8988T (cell line): ENCODE measurements around the gene AKT3.

Source experiments
- DNase-seq: peaks from one replicate; pipeline ENCODE4 v3.0.0; 2011

AKT3 gene

DNA sequence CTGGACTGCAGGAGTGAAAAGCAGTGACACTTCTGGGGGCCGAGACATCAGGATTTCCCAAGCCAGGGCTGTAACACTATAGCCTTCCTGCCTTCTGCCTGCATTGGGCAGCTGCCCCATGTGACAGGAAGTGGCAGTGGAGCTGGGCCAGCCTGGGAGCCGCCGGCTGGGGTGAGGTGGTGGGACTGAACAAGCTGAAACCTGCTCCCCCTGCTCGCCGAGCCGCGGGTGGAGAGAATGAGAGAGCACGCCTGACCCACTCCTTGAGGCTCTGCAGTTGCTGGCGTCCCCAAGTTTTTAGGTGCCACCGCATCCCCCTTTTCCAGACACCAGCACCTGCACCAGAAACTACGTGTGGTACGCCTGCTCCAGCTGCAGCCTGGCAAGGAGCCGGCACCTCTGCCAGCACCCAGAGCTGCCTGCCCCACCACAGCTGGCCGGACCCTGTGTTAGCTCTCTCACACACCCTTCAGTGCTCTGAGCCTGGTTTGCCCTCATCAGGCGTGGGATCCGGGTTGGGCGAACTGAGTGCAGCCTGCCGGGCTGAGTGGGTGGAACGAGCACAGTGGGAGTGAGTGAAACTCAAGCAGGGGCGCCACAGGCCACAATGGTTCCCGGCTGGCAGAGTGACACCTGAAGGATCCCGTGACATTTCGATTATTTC lies 119.4 kb downstream of the AKT3 start:
- no peak for DNase-seq

DNA sequence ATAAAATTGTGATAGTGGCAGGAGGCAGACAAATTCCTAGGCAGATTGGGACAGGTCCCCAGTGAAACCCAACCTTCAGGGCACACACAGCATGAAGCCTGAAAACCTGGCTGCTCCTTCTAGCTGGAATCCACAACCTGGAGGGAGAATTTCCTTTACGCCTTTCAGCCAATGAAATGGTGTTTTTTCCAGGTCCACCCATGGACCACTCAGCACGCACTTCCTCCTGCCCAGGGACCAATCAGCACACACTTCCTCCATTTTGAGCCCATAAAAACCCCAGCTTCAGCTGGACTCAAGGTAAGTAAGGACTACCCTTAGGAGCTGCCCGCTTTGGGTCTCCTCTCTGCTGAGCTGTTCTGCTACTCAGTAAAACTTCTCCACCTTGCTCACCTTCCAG lies 120.1 kb downstream of the AKT3 start:
- no peak for DNase-seq

DNA sequence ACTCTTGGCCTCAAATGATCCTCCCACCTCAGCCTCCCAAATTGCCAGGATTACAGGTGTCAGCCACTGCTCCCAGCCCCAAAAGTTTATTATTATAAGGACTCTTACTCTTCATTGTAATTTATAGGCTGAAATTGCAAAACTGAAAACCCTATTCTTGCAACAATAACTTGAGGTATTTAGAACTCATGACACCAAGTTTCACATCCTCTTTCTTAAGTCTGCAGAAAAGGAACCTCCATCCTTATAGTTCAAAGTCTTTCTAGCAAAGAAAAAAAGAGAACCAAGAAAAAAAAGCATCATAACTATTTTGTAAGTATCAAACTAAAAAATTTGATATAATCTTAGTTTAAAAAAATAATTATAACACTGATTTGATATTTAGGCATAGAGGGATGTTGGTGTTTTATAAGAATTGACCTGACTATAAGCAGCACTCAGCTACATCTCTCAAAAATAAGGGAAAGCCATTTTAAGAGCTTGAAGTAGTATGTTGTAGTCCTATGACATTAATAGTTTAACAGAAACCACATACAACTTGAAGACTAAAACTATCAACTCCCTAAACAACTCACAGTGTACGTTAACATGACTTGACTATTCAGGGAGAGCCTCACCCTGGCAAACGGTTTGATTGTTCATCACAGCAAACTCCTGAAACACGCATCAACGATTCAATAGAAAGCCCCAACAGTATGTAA lies 122.4 kb downstream of the AKT3 start:
- no peak for DNase-seq

DNA sequence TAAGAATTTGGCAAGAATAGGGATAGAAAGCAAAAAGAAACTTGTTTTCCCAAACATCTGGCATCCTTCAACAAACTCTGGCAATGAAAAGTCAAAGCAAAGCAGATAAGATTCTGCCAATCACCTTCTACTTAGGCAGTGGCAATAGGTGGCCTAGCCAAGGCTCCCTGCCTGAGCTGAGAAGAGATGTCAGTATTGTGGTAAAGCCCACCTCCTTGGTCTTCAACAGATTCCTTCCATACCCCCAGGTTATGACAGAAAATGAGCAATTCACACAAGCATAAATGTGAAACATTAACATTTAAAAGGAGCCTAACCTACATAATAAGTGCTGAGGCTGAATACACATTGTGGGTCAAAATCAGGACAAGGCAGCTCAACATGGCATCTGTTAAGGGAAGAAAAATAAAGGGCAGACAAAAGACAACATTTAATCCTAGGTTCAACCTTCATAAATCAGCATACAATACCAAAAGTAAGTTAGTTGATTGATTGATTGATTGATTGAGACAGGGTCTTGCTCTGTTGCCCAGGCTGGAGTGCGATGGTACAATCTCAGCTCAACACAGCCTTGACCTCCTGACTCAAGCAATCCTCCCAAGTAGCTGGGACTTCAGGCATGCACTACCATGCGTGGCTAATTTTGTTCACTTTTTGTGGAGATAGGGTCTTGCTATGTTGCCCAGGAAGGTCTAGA lies 123.1 kb downstream of the AKT3 start:
- no peak for DNase-seq

DNA sequence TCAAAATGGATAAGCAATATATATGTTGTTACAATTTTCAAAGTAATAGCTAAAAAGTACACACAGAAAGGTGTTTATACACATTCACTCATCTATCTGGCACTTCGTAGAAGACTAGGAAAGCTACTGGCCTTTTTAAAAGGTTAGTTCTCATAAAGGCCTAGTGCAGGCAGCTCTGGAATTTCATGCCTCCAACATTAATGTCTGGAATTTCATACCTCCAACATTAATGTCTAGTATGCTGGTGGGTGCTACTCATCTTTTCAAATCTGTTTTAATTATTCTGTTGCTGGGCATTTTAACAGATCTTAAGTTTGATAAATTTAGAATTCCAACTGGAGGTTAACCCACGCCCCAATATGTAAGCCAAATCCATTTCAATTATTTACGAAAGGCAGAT lies 124.2 kb downstream of the AKT3 start:
- no peak for DNase-seq

DNA sequence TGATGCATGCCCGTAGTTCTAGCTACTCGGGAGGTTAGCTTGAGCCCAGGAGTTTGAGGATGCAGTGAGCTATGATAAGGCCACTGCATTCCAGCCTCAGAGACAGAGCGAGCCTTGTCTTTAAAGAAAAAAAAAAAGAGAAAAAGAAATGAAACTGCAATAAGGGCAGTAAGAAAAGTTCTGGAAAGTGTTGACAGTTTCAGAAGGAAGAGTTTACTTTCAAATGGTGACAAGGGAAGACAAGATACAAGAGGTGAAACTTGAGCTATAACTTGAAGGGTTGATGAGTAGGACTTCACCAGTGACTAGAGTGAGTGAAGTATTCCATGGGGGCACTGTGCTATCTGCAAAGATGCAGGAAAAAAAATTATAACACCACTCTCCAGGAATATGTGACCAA lies 125.0 kb downstream of the AKT3 start:
- no peak for DNase-seq

DNA sequence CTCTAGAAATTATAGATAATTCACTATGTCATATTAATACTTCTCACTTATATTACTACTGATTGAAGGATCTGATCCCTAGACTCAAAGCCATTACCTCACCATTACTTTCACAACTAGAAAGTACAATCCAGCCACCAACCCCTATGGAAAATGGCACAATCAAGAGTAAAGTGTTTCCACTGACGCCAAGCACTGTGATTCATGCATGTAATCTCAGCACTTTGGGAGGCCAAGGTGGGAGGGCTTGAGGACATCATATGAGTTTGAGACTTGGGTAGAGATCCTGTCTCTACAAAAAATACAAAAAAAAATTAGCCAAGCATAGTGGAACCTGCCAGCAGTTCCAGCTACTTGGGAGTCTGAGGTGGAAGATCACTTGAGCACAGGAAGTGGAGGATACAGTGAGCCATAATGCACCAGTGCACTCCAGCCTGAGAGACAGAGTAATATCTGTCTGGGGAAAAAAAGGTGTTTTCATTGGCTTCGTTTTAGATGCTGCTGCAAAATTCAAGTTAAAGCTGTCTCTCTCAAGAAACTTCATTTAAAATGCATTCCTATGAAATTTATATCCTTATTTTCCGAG lies 126.5 kb downstream of the AKT3 start:
- DNase-seq: no peak

DNA sequence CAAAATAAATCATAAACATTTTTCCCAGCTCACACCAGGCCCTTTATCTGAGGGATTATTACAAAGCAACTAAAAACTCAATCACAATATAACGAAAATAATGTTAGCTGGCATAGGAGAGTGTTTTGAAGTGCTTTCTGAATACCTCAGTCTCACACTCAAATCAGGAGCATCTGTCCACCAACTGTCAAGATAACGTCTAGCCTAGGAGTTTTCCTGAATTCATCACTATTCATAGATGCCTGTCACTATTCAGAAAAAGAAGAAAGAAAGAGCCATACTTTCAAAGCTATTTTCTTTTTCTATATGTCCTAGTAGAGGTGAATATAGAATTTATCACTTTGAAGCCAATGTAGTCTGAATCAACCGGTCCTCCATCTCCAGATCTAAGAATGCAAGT lies 127.0 kb downstream of the AKT3 start:
- DNase-seq: no peak

DNA sequence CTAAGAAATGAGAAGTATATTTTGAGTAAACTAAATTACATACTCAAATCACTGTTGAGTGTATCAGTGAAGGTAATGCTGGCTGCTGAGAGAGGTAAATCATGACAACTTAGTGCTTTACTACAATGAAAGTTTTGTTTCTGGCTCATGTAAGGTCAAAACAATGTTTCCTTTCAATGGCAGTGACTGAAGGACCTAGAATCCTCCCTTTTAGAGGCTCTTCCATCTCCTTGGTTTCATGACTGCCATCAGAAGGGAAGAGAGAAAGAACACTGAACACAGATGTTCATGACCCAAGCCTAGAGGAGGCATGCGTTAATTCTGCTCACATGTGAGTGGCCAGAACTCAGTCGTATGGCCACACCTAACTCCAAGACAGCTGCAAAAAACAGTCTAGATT lies 130.6 kb downstream of the AKT3 start:
- no peak for DNase-seq

DNA sequence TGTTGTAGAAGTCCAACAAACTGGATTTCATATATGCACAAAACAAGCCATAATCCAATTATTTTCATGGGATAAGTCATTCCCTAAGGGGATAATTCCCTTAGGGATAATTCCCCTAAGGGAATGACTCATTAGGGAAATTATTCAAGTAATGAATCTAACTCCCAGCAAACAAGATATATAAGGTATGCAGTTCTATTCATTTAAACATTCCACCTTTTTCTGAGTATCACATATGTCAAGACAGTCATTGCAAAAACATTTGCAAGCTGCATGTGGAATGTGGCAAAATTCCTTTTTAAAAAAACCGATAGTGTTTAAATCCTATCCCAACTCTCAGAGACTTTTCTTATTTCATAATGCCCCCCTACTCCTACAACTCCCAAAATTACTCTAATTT lies 131.2 kb downstream of the AKT3 start:
- peak; percentile 21 for DNase-seq

DNA sequence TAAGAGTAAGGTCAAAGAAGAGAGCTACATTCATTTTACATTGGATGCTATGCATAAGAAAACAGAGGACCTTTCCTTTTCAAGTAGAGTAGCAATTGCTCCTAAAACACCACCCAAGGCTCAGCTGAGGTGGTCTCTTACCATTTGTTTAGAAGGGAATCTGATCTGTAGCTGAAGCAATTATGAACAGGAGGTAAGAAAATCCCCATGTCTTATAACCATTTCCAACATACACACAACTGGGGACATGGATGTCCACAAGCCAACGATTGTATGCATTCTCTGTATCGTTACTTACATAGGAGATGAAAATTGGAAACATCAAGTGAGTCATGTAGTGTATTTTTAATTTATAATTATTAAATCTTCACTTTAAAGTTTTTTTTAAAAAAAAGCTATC lies 132.0 kb downstream of the AKT3 start:
- DNase-seq: no peak

DNA sequence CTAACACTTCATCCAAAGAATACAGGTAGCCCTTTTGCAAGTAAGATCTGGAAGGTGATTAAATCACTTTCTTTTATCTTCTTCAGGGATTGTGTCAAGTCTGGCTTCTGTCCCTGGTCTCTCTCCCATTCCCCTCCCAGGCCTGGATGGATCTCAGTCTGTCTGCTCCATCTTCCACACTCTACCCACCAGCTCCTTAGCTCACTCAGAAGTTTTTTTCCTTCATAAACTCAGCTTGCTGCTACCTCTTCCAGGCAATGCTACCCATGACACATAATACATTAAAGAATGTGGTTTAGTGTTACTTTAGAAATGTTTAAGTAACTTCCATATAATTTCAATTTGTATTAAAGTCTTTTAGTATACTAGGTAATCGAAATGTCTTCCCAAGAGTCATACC lies 133.1 kb downstream of the AKT3 start:
- DNase-seq: no peak

DNA sequence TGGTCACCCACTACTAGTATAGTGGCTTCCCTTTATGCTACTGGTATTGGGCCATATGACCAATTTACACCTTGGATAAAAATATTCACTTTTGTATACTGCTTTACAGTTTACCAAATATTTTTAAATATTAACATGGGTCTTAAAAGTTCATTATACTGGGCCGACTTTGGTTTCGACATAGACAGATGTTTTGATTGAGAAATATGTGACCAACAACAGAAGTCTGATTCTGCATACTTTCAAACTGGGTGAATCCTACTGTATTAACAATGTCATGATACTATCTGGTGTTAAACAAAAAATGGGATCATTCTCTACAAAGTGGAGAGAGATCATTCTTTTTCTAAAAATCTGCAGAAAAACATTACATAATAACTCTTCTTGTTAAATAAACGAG lies 134.8 kb downstream of the AKT3 start:
- no peak for DNase-seq

DNA sequence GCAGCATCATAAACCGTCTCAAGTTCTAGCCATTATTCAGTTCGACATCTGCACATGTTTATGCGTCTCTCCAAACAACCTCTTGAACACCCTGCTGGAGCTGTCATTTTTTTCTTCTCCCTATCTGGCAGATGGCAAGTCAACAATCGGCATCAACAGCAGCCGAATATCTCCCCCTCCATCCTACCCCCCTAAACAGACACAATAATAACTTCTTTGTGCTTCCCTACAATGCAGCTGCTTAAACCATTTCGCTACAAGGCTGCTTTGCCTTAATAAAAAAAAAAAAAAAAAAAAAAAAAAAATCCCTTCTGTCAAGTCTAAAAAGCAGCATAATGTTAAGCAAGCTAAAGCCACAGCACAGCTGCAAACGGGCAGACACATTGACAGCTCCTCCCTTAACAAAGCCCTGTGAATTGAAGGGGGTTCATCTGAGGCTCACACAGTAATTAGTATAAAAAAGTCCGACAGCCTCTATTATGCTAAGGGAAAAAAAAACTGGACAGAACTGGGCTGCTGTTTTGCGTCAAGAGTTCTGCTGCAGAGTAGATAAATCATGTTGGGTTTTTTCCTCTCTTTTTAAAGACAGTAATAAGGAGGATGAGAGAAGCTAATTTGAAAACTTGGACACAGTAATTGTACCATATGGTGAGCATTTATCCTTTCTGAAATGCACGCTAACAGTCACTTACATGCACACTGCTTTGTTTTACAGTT lies 136.4 kb downstream of the AKT3 start:
- no peak for DNase-seq

DNA sequence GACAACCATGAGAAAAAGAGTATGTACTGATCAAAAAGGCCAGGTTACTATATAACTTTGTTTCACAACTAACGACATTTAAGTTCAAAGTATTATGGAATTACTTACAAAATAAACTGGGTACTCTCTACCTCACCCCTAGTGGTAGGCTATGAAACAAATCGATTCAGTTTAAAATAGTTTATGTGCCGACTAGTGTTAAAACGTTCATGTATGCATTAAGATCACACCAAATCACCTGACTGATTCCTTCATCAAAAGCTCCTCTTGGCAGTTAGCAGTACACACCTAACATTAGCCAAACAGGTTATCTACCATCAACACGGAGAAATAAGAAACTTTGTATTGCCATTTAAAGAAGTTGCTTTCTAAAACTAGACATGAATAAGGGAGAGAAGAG lies 137.1 kb downstream of the AKT3 start:
- DNase-seq: no peak

DNA sequence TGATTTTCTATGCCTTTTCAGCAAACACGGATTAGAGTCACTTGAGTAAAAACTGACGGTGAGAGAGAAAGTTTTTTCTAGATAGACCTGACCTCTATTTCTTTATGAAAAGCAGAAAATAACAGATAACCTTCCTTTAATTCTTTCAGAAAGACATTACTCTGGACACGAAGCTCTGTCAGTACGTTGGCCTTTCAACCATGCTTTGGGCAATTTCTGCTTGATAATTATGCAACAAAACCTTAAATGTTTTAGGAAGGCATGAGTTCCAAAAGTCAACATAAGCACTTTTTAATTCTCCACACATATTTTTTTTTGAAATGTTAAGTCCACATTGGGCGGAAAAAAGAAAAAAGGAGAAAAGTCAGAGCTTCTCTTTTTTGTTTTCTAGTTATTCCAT lies 137.8 kb downstream of the AKT3 start:
- no peak for DNase-seq

DNA sequence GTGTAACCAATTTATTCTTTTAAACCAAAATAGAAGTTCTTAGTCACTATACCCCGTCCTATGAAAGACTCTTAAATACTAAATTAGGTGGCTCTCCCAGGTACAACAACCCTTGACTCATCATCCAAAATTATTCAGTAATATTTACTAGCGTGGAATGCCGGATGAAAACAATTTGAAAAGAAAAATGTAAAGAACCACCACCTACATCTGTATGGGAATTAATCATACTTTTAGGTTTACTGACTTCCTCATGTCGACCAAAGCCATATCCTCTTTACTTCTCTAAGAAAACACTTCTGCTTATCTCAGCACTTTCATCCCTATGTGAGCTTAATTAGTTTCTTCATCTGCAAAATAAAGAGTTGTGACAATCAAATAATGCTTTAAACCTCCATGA lies 139.6 kb downstream of the AKT3 start:
- no peak for DNase-seq

DNA sequence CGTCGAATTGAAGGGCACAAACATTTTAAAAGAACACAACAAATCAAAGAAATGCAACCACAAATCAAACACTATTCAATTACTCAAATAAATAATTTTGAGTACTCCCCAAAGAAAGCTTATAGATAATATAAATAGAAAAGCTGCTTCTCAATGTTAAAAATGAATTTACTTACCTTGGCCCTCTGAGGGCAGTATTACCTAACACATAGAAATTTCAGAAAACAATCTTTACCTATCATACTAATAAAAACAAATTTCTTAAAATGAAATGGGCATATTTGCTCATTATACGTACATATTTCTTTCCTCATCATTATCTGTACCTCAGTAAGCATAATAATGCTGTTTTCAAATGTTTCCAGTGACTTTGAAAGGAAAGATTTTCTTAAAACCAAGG lies 141.8 kb downstream of the AKT3 start:
- DNase-seq: no peak

DNA sequence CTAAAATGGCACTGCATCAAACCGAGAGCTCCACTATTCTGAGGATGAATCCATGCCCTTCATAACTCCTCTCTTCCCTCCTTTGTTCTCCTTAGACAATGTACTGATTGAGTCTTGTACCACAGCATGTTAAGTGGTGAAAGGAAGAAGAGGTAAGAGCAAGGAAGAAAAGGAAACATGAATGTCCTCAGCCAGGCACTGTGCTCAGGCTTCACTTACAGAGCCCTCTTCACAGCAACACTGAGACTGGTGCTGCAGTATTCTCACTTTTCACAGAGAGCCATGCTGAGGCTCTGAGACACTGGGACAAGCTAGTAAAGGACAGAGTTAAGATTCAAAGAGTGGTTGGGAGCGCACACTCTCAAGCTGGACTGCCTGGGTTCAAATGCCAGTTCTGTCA lies 143.5 kb downstream of the AKT3 start:
- no peak for DNase-seq

DNA sequence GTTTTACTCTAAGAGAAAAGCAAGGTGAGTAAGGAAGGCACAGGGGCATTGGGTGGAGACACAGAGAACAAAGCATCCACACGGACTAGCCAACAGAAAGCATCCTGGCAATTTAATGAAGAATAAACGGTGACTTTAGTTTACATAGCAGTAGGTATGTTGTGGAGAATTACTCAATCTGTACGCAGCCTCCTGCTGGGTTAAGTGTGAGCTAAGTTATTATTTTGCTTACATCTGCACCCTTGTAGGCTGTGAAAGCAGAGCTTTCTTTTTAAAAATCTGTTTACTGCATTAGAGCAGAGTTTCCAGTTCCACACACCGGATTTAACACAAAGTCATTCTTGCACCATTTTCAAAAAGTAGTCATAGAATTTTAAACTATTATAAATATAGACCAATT lies 144.5 kb downstream of the AKT3 start:
- DNase-seq: no peak

DNA sequence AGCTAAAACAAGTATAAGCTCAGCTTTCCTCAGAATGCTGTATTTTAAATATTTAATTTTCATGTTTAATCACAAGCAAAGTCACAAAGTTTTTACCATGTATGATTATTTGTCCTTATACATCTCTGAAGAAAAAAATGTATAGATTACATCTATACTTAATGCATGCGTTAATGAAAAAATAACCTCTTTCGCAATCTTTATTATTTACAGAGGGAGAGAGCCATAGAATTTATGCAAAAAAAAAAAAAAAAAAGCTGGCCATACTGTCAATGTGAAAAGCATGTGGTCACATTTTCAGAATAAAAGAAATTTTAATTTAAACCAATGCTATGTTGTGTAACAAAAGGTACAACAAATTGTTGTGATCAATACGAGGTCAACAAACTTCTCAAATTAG lies 148.2 kb downstream of the AKT3 start:
- no peak for DNase-seq

DNA sequence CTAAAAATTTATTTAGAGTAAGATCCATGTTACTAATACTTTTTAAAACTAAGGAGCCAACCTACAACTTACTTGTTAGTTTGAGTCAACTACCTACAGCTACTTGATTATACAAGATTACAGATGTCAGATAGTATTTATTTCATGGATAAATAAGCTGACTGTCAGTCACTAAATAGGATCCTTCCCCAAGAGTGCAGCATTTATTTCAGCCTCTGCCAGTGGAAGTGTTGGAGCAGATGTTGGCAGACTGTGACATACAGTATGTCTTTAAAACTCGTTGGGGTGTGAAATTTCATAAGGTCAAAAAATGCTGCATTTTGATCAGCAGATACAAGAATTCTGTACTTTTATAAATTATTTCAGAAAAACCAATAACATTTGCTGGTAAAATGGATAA lies 156.2 kb downstream of the AKT3 start:
- DNase-seq: no peak

DNA sequence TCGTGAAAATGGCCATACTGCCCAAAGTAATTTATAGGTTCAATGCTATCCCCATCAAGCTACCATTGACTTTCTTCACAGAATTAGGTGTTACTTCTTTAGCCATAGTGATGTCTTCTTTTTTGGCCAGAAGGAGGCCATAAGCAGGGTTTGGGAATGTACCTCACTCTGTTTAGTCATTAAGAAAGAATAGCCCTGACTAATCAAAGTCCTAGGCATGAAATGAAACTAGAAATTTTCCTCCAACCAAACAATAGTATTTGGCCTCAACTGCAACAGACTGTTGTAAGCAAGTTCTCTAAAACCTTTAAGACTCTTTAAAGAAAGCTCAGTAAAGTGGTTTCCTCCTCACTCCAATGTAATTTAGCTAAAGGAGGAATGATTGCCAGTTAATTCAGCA lies 163.9 kb downstream of the AKT3 start:
- no peak for DNase-seq

DNA sequence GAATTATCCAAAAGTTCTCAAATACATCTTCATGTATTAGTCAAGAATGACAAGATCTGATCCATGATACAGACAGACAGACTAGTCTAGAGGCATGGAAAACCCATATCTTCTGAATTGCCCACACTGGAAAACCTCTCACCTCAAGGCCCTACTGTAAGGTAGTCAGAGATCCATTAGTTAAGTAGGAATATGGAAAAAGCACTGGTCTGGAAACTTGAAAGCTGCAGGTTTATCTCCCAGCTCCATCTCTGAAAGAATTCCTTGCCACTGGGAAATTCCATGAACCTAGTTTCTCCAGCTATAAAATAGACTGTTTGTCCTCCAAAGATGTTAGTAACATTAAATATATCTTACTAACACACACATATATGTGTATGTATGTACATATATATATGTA lies 169.2 kb downstream of the AKT3 start:
- no peak for DNase-seq
